IPS-NIHi7 (cell line): ENCODE data around the gene TNC.
"Not testable (repeated sequence)": the region's sequence is repeated elsewhere in the genome, so short reads cannot be mapped to it uniquely, and the experiment has no call there.

Experiments
- DNase-seq: peaks from one replicate; pipeline ENCODE4 v3.0.0; 2012; ENCODE audit warnings: mixed read lengths; ENCODE audit errors: extremely low spot score

The TNC gene

GRCh38 chr9:115134941-115135340 is 17.0 kb upstream of the TNC start:
- DNase-seq: no peak

- DNase-seq: no peak
Observed at GRCh38 chr9:115133649-115134048, 15.7 kb upstream of the TNC start.

DNA sequence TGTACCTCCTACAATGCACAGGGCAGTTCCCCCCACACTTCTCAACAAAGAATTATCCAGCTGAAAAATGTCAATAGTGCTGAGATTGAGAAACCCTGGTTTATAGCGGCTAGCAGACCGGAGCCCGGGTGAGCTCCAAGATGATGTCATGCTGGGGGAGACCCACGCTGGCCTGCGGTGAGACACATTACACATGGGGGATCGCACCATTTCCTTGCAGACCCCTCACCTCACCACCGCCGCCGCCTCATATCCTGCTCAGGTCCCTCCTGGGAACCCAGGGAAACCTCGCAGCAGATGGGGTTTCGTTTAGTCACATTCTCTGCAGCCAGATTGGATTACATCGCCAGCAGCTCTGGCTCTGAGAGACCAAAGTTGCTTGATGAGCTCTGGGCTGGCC is 14.7 kb upstream of the TNC start:
- DNase-seq: no peak

- no peak for DNase-seq
Observed at GRCh38 chr9:115130176-115130575, 12.2 kb upstream of the TNC start.

- DNase-seq: not testable (repeated sequence)
Observed at GRCh38 chr9:115128726-115129125, 10.8 kb upstream of the TNC start.

GRCh38 chr9:115127191-115127817 is 9.3 kb upstream of the TNC start:
- DNase-seq: no peak

- DNase-seq: no peak
Observed at GRCh38 chr9:115126404-115126803, 8.4 kb upstream of the TNC start.

- no peak for DNase-seq
Observed at GRCh38 chr9:115122937-115123336, 5.0 kb upstream of the TNC start.

DNA sequence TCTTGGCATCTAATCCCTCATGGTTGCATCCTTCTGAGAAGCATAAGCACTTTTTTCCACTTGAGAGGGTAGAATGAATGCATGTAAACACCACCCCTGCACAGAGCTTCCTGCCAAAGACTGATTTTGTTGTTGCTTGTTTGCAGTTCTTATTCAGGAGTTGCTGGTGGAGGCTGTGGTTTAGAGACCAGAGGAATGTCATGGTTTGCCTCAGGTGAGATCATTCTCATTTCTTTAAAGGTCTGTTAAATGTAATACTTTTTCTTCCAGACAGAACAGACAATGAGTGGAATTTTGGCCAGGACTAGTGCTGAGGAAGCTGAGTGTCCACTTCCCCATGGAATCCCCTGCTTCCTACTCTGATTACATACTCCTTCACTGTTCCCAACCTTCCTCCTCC is 3.2 kb upstream of the TNC start:
- no peak for DNase-seq

GRCh38 chr9:115118879-115119218 is 892 bp upstream of the TNC start:
- DNase-seq: peak; percentile 56

DNA sequence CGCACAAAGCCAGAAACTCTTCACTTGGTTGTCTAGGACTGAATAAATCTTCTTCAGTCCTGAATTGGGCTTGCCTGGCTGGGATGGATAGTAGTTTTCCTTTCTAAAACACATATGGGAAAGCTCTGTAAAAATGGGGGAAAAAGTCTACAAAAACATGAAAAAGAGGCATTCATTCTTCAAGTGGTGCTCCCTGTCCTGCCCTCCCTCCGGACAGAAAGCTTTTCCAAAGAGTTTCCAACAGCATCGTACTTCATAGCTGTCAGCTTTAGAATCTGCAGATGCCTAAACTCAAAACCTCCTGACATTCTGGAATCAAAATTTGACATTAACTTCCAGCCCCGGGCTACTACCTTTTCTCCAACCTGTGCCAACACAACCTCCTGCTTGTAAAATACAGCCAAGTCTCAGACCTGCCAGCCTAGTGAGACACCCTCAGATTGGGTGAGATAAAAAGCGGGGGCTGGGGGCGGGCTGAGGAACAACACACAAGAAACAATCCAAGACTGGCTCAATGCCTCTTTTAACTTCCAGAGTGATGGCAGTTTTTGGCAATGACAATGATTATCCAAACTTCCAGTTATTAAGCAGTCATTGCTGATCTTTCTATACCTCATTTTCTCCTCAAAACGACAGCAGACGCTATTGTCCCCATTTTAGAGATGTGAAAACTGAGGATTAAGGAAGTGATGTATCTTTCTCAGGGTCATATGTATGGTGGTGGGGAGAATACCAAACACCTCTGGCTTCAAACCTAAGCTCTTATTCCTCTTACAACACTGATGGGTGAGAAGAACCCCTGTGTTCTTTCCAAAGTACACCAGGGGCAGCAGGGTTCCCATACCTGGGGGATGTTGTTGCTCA is 1.3 kb downstream of the TNC start:
- no peak for DNase-seq

GRCh38 chr9:115115924-115116323 is 2.0 kb downstream of the TNC start:
- DNase-seq: no peak

DNA sequence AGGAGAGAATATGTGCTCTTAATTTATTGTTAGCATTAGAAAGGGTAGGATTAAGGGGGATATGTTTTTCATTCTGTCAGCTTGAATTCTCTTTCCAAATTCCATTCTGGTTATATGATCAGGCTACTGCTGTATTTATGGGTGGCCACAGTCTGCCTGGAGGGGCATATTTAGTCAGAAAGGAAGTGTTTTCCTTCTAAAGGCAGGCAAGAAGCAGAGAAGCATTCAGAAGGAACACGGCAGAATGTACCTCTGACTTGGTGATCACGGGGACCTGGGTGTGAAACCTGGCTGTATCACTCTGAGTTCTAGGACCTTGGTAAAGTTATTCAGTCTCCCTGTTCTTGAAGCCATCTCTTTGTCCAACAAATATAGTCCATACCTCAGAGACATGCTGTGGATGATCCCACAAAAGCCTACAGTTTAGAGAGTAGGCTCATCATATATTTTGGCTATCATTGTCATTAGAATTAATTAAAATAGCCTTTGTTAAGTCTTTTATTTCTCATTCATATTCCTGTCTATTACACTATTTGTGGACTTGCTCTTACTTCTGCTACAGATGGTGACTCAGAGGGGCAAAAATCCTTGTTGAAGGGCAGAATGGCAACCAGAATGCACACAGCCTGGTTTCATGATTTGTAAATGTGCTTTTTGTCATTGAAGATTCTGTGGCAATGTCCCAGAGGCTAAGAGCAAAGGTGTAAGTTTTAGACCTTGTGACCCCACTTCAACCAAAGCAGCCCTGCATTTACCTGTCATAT is 2.7 kb downstream of the TNC start:
- no peak for DNase-seq

GRCh38 chr9:115114546-115114945 is 3.4 kb downstream of the TNC start:
- DNase-seq: no peak

DNA sequence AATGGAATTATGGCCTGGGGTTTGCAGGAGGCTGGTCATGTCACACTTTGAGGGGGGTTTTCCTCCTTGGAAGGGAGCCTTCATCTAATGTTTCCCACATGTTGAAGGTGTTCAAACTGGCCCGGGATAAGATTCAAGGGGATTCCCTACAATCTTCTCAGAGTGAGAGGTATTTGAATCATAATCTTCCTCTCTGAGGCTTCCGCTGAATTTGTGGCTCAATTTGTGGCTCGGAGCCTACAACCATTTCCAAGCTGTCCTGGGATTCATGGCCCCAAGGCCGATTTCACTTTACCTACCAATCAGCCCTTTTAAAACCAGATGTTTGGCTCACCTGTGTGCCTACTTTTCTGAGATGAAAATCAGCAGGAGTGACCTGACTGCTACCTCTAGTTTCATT is 3.9 kb downstream of the TNC start:
- no peak for DNase-seq

- DNase-seq: no peak
Observed at GRCh38 chr9:115111874-115112273, 6.1 kb downstream of the TNC start.

- peak; percentile 33 for DNase-seq
Observed at GRCh38 chr9:115109486-115109885, 8.5 kb downstream of the TNC start.

- no peak for DNase-seq
Observed at GRCh38 chr9:115107701-115108100, 10.3 kb downstream of the TNC start.

GRCh38 chr9:115106642-115107041 is 11.3 kb downstream of the TNC start:
- DNase-seq: no peak

- DNase-seq: no peak
Observed at GRCh38 chr9:115106001-115106400, 12.0 kb downstream of the TNC start.

GRCh38 chr9:115104908-115105307 is 13.0 kb downstream of the TNC start:
- DNase-seq: no peak

- DNase-seq: no peak
Observed at GRCh38 chr9:115103746-115104477, 14.0 kb downstream of the TNC start.
